ENCODE data around the gene AKR1C1.
"Not testable (repeated sequence)": the region's sequence is repeated elsewhere in the genome, so short reads cannot be mapped to it uniquely, and the experiment has no call there.

DNA sequence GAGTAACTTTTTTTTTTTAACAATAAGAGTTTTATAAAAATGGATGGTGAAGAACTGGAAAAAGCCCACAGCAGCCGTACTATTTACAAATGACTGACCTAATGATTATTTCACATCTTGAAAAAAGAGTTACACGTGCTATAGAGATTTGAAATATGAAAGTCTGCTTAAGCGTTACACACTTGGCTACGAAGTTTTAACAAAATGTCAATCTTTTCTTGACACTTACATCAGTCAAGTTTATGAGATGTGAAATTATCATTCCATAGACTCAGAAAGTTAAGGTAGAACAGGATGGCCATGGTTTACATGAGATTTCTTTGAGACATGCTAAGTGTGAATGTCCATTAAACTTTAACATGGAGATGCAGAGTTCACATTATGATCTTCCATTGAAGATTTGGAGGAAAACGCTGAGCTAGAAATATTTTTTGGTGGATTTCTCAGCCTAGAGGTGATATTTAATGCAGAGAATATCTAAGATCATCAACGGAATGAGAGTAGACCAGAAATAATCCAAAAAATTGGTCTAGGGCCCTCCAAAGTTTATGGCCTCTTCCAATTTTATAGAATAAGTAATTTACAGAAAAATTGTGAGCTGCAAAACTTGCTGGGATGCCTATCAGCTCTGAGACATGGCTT, 24.9 kb downstream of the AKR1C1 start:
- TF ChIP-seq, protein P1, sequence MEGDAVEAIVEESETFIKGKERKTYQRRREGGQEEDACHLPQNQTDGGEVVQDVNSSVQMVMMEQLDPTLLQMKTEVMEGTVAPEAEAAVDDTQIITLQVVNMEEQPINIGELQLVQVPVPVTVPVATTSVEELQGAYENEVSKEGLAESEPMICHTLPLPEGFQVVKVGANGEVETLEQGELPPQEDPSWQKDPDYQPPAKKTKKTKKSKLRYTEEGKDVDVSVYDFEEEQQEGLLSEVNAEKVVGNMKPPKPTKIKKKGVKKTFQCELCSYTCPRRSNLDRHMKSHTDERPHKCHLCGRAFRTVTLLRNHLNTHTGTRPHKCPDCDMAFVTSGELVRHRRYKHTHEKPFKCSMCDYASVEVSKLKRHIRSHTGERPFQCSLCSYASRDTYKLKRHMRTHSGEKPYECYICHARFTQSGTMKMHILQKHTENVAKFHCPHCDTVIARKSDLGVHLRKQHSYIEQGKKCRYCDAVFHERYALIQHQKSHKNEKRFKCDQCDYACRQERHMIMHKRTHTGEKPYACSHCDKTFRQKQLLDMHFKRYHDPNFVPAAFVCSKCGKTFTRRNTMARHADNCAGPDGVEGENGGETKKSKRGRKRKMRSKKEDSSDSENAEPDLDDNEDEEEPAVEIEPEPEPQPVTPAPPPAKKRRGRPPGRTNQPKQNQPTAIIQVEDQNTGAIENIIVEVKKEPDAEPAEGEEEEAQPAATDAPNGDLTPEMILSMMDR (IDR thresholded peaks at IDR 0.05): not testable (repeated sequence)
- TF ChIP-seq POLR2AphosphoS5, POLR2A (IDR thresholded peaks at IDR 0.05): not testable (repeated sequence)

All from prostate gland (tissue), 2 donors.